K562 (cell line): Measurements from ENCODE around the gene GRIK3. TPM values are rescaled to one million over a fixed set of nuclear protein-coding genes. Genes with fewer than 3 reads are reported as not detected.

Experiments
- ATAC-seq: fragments of 200-7000 bp; cut with Tn5 transposase; 3 replicates; pipeline ENCODE4 v1.9.1; 2020; ENCODE audit warnings: moderate library complexity
- BruUV-seq: library from RNA; stranded (reverse); fragments of 400-500 nt; replicated peaks from 2 replicates; lab custom pipeline; 2021; lab: Mats Ljungman, UMichigan
- CTCF ChIA-PET: fragments of 300-600 bp; formaldehyde crosslinking; extraction: SDS; loops from one replicate; lab custom pipeline; 2021; ENCODE audit warnings: low intra/inter-chr PET ratio; lab: Yijun Ruan, JAX
- POLR2A ChIA-PET: fragments of 300-600, 350-650 bp; sonication (Branson Sonifier 250); formaldehyde crosslinking; extraction: SDS; loops from one replicate; lab custom pipeline; 2021; ENCODE audit warnings: antibody characterized with exemption, inconsistent platforms; lab: Yijun Ruan, JAX
- DNase-seq, 4 experiments: peaks; one replicate each; pipeline versions ENCODE4 v3.0.0 to v3.0.0-alpha.2; 2011 to 2018; ENCODE audit warnings: low spot score in 3 of 4, mixed read lengths in 3 of 4; ENCODE audit errors: extremely low read depth in 1 of 4
- FAIRE-seq: peaks from 2 replicates; lab custom pipeline; 2011; peaks lifted over from hg19 to GRCh38; lab: Jason Lieb, UNC
- H2AFZ ChIP-seq: 2 replicates; pipeline ENCODE4 v1.6.0; 2011; ENCODE audit warnings: low read depth, low read length, control low read depth, inconsistent platforms
- H3K27ac ChIP-seq: fragments of 200-600 bp; 3 replicates; pipeline ENCODE4 v1.8.0; 2011; ENCODE audit warnings: low read depth, mild to moderate bottlenecking, control low read depth, inconsistent platforms, low read length, moderate library complexity, mixed read lengths; ENCODE audit errors: extremely low read depth
- H3K27me3 ChIP-seq, 2 experiments: fragments of 300-600 bp in 1 of 2; 2 replicates in 1 of 2; 3 replicates in 1 of 2; pipeline versions ENCODE4 v1.6.0 to v1.8.0; 2011; ENCODE audit warnings: inconsistent platforms in 2 of 2, low read length in 2 of 2, mild to moderate bottlenecking in 1 of 2, mixed read lengths in 1 of 2, moderate library complexity in 1 of 2; ENCODE audit not compliant: control insufficient read depth in 2 of 2, insufficient read depth in 2 of 2
- H3K36me3 ChIP-seq: fragments of 300-600 bp; 3 replicates; pipeline ENCODE4 v1.8.0; 2011; ENCODE audit warnings: mild to moderate bottlenecking, low read length, inconsistent platforms; ENCODE audit not compliant: control insufficient read depth, insufficient read depth
- H3K4me1 ChIP-seq, 2 experiments: fragments of 200-600 bp in 1 of 2; replicated peaks in 1 of 2; 2 replicates in 1 of 2; 3 replicates in 1 of 2; pipeline versions ENCODE4 v1.5.1 to v1.8.0; 2011; ENCODE audit warnings: inconsistent platforms in 2 of 2, low read length in 2 of 2, mild to moderate bottlenecking in 1 of 2, mixed read lengths in 1 of 2, moderate library complexity in 1 of 2; ENCODE audit not compliant: control insufficient read depth in 2 of 2, insufficient read depth in 2 of 2
- H3K4me2 ChIP-seq: 2 replicates; pipeline ENCODE4 v1.6.1; 2011; ENCODE audit warnings: low read length, control low read depth, inconsistent platforms, mixed read lengths; ENCODE audit not compliant: insufficient read depth
- H3K4me3 ChIP-seq: fragments of 200-600 bp; sonication (generic), shearing (Covaris generic); 2 replicates; pipeline ENCODE4 v1.5.1; 2016; ENCODE audit warnings: control low read depth, inconsistent platforms
- H3K79me2 ChIP-seq: fragments of 200-600 bp; 3 replicates; pipeline ENCODE4 v1.8.0; 2011; ENCODE audit warnings: low read length, inconsistent platforms; ENCODE audit not compliant: control insufficient read depth, insufficient read depth
- H3K9ac ChIP-seq, 2 experiments: 2 replicates each; pipeline versions ENCODE4 v1.6.0 to v1.6.1; 2011; ENCODE audit warnings: low read depth in 2 of 2, low read length in 2 of 2, control low read depth in 1 of 2, inconsistent platforms in 1 of 2, mild to moderate bottlenecking in 1 of 2, mixed read lengths in 1 of 2; ENCODE audit not compliant: insufficient read depth in 1 of 2
- H3K9me1 ChIP-seq: one replicate; pipeline ENCODE4 v1.6.0; 2011; ENCODE audit warnings: inconsistent platforms, mild to moderate bottlenecking, low read length, moderate library complexity; ENCODE audit not compliant: control insufficient read depth, insufficient read depth
- H3K9me3 ChIP-seq: replicated peaks from 2 replicates; pipeline ENCODE4 v1.5.1; 2011; ENCODE audit warnings: low read depth, low read length, inconsistent platforms; ENCODE audit not compliant: control insufficient read depth, insufficient read depth
- H4K20me1 ChIP-seq: replicated peaks from 2 replicates; pipeline ENCODE4 v1.6.1; 2011; ENCODE audit warnings: low read length, inconsistent platforms, mixed read lengths; ENCODE audit not compliant: control insufficient read depth, insufficient read depth
- ETV6 ChIP-seq, 3 experiments: fragments of 150-350 bp in 1 of 3; sonication (generic) in 1 of 3; formaldehyde crosslinking in 1 of 3; IDR thresholded peaks; 2 replicates each; pipeline versions ENCODE4 v1.6.1 to v1.8.0; 2014 to 2022; ENCODE audit warnings: borderline replicate concordance in 2 of 3, low read depth in 2 of 3, antibody characterized with exemption in 1 of 3, low read length in 1 of 3, mild to moderate bottlenecking in 1 of 3, missing genetic modification reagents in 1 of 3
- POLR2AphosphoS2 ChIP-seq: IDR thresholded peaks from 2 replicates; pipeline ENCODE4 v1.6.1; 2012; ENCODE audit warnings: low read length, improper control_type of control experiment
- RBM34 ChIP-seq: fragments of 200-400 bp; formaldehyde crosslinking; IDR thresholded peaks from 2 replicates; pipeline ENCODE4 v1.6.1; 2018; ENCODE audit warnings: low read length, borderline replicate concordance; ENCODE audit not compliant: insufficient read depth
- TAF15 ChIP-seq: fragments of 200-400 bp; formaldehyde crosslinking; IDR thresholded peaks from 2 replicates; pipeline ENCODE4 v1.6.1; 2017; ENCODE audit warnings: mild to moderate bottlenecking, low read depth, low read length, moderate library complexity
- TEAD2 ChIP-seq: fragments of 450-650 bp; IDR thresholded peaks from 2 replicates; pipeline ENCODE4 v1.6.1; 2016; ENCODE audit warnings: missing genetic modification characterization, control low read depth, missing compliant biosample characterization
- ZBTB49 ChIP-seq: sonication (generic); formaldehyde crosslinking; IDR thresholded peaks from 2 replicates; pipeline ENCODE4 v1.8.0; 2022; ENCODE audit warnings: missing genetic modification reagents, mild to moderate bottlenecking, borderline replicate concordance
- ZNF717 ChIP-seq: fragments of 250-450 bp; sonication (Bioruptor Pico); IDR thresholded peaks from 2 replicates; pipeline ENCODE4 v1.5.0; 2021
- ZNF778 ChIP-seq: fragments of 450-650 bp; formaldehyde crosslinking; IDR thresholded peaks from 2 replicates; pipeline ENCODE4 v1.4.0; 2020; ENCODE audit warnings: mild to moderate bottlenecking, moderate library complexity
- WGBS: fragments of 100-300 bp; shearing (Covaris generic); methylation state at CpG from one replicate; pipeline ENCODE4 v1.1.6; 2016; ENCODE audit warnings: low coverage, mixed read lengths; ENCODE audit not compliant: insufficient coverage; ENCODE audit errors: missing lambda C conversion rate; 5-methylcytosine and 5-hydroxymethylcytosine counted together
- in situ Hi-C: fragments of 300-500 bp; cut with MboI; formaldehyde crosslinking; loops from 4 replicates; pipeline ENCODE4 v1.15.0; 2018; ENCODE audit warnings: inconsistent platforms, mixed read lengths
- intact Hi-C: fragments of 100-400 bp; cut with micrococcal nuclease; formaldehyde crosslinking; loops from 2 replicates; pipeline ENCODE4 v1.14.2; 2022
- polyA plus RNA-seq, 8 experiments: library from polyadenylated mRNA; depleted of rRNA in 4 of 8; stranded (reverse) in 5 of 8; unstranded in 3 of 8; fragments of >200 nt; fragmentation: Nextera tagmentation in 2 of 8; fragmentation: Illumina TruSeq in 1 of 8; extraction: Ambion mirVana in 2 of 8; extraction: Trizol in 1 of 8; gene quantifications; 2 replicates each; pipeline versions ENCODE4 v1.2.1 to v1.2.3, GENCODE V29; 2011 to 2014; ENCODE audit warnings: inconsistent platforms in 1 of 8, missing spikeins in 1 of 8
- total RNA-seq, 7 experiments: library from RNA; depleted of rRNA in 6 of 7; stranded (reverse); fragments of >200 nt in 6 of 7; fragmentation: Illumina TruSeq in 2 of 7; extraction: Trizol in 2 of 7; gene quantifications; 2 replicates each; pipeline versions ENCODE4 v1.2.1 to v1.2.3, GENCODE V29; 2011 to 2021; ENCODE audit warnings: low replicate concordance in 1 of 7

Gene GRIK3
- total and polyA plus RNA-seq, 9 of the 15 experiments (the other 6 are each of a cell fraction or from before 2014, with no cell fraction given) = not detected

DNA sequence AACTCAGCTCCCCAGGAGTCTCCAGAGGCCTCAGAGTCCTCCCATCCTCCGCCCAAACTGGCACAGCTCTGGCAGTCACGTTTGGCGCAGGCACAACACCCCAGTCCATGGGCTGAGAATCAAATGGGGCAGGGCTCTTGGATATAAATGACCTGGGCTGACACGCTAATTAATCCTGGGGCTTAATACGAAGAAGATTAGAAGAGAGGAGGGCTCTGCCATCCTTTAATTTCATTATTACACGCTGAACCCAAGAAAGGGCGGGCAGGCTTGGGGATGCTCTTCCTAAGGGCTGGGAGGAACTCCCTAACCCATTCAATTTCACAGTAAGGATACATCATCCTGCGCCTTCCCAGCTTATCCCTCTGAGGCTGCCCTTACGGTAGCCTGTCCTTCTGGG lies 2.4 kb downstream of the GRIK3 start:
- Histone ChIP-seq H2AFZ (no peak overlapping the region), H3K79me2 (no peaks in the 10 kb centered on the region), H3K9me3 (no peaks in the 10 kb centered on the region), H3K4me3 (no peak overlapping the region), H3K9ac (no peak overlapping the region), H4K20me1 (peaks cover 19% of the 10 kb centered on the region; the same call in 1 of the 2 replicates), H3K27ac (no peak overlapping the region), H3K27me3 (peaks cover 9 to 65% of the 10 kb centered on the region in 2 experiments; a peak in 3 of 5 replicates), H3K36me3 (no peaks in the 10 kb centered on the region), H3K4me2 (no peak overlapping the region), H3K9me1 (no peaks in the 10 kb centered on the region), H3K4me1 (peaks cover 0 to 39% of the 10 kb centered on the region in 2 experiments; a peak in 3 of 5 replicates)
- ChIA-PET CTCF (no interaction called here), POLR2A (interaction anchor here (0.7 kb wide), 2 partner anchors 11 to 46 kb away, joined by 3 to 4 read pairs; no protein-coding TSS in a partner anchor)
- intact Hi-C loops = no loop called here
- no TSS peak for BruUV-seq
- 1% methylated on average over 9 of the region's 9 CpGs for WGBS
- DNase-seq = no peak
- no peak for FAIRE-seq
- TF ChIP-seq POLR2AphosphoS2 (no peak), ETV6 (IDR thresholded peaks at IDR 0.05; ENCODE audit: borderline replicate concordance in 1 of 2, low read depth in 2 of 2, low read length in 1 of 2) (no peak), ETV6 (CRISPR knock-in tag; IDR thresholded peaks at IDR 0.05; ENCODE audit: borderline replicate concordance) (no peak), ZNF778 (CRISPR knock-in tag) (no peak)
- no peak for ATAC-seq
- in situ Hi-C loops = no loop called here

- DNase-seq = no peak
- in situ Hi-C loops = no loop called here
- intact Hi-C loops = no loop called here
These were observed 2.9 kb downstream of the GRIK3 start for GRCh38 chr1:37031429-37031828.

More at GRCh38 chr1:37031429-37031828, 2.9 kb downstream of the GRIK3 start:
- TF ChIP-seq TAF15 = no peak
- TF ChIP-seq ZNF717 (CRISPR knock-in tag) = no peak
- no peak for TF ChIP-seq TEAD2 (tag)
- TF ChIP-seq ZBTB49 = no peak
- TF ChIP-seq RBM34 = no peak
- no peak overlapping the region for H3K4me3 ChIP-seq
- H2AFZ ChIP-seq = no peak overlapping the region
- H3K79me2 ChIP-seq = no peaks in the 10 kb centered on the region
- peaks cover 9 to 61% of the 10 kb centered on the region in 2 experiments; a peak in 3 of 5 replicates for H3K27me3 ChIP-seq
- no peaks in the 10 kb centered on the region for H3K9me1 ChIP-seq
- peaks cover 0 to 35% of the 10 kb centered on the region in 2 experiments; a peak in 3 of 5 replicates for H3K4me1 ChIP-seq
- no peak overlapping the region for H3K9ac ChIP-seq
- ChIA-PET POLR2A (interaction anchor here (0.6 to 0.7 kb wide), 3 partner anchors 10 to 95 kb away, joined by 3 to 4 read pairs (median 4); no protein-coding TSS in a partner anchor), CTCF (no interaction called here)
- FAIRE-seq (no peak), ATAC-seq (no peak)
- no TSS peak for BruUV-seq
- H3K36me3 ChIP-seq = no peaks in the 10 kb centered on the region
- no peaks in the 10 kb centered on the region for H3K9me3 ChIP-seq
- 2% methylated on average over 5 of the region's 8 CpGs for WGBS
- no peak overlapping the region for H3K27ac ChIP-seq
- no peak overlapping the region for H3K4me2 ChIP-seq
- H4K20me1 ChIP-seq = peaks cover 15% of the 10 kb centered on the region; the same call in 1 of the 2 replicates
